ENCODE data around the gene FHIT.

DNA sequence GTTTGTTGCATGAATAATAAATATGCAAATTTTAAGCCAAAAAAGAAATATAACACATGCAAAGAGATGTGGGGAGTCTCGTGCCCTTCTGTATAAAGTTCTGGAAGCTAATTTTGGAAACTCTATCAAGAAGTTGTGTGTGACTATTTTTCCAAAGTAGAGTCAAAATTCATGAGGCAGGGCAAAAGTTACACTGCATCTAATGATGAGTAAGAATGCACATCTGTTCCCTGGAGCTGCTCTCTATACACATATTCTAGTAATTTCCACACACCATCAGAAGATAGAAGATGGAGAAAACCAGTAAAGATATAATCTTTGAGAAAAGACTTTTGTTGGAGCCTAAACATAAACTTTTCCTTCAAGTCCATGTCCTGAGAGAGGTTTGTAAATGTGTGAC is 199.6 kb downstream of the FHIT start:
- TF ChIP-seq, protein P1, sequence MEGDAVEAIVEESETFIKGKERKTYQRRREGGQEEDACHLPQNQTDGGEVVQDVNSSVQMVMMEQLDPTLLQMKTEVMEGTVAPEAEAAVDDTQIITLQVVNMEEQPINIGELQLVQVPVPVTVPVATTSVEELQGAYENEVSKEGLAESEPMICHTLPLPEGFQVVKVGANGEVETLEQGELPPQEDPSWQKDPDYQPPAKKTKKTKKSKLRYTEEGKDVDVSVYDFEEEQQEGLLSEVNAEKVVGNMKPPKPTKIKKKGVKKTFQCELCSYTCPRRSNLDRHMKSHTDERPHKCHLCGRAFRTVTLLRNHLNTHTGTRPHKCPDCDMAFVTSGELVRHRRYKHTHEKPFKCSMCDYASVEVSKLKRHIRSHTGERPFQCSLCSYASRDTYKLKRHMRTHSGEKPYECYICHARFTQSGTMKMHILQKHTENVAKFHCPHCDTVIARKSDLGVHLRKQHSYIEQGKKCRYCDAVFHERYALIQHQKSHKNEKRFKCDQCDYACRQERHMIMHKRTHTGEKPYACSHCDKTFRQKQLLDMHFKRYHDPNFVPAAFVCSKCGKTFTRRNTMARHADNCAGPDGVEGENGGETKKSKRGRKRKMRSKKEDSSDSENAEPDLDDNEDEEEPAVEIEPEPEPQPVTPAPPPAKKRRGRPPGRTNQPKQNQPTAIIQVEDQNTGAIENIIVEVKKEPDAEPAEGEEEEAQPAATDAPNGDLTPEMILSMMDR (IDR thresholded peaks at IDR 0.05; ENCODE audit: low read depth, low read length): no peak
- TF ChIP-seq EZH2phosphoT487 (IDR thresholded peaks at IDR 0.05; ENCODE audit: low read depth): no peak
